GM18873 (cell line): ENCODE data around the gene RANBP3.

ENCODE experiments used
- ATAC-seq: cut with Tn5 transposase; IDR thresholded peaks from one replicate; pipeline ENCODE4 v1.9.1; 2021; ENCODE audit warnings: mild to moderate bottlenecking, moderate library complexity, moderate number of reproducible peaks; ENCODE audit not compliant: unreplicated experiment, low FRiP score

Gene RANBP3

DNA sequence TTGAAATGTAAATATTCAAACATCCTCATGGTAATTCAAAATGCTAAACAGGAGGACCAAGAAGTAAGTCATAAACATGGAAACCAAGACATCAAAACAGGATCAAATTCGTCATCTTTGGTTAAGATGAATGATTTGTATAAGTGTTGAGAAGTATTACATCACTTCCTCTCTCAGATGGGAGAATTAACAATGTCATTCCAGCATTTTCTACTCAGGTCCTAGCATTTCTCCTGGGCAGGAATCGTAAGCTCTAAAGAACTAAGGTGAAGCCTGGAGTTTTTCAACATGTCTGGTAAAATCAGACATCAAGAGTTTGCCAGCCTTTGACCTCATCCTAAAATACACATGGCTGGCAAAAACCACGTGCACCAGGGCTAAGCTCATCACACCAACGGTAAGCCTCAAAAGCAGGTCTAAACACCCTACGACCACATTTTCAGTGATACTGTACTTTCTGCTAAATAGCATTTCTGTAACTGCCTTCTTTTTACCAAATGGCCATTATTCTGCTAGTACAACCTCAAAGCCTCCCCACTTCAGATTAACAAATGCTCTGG is 24.8 kb downstream of the RANBP3 start:
- no peak for ATAC-seq

DNA sequence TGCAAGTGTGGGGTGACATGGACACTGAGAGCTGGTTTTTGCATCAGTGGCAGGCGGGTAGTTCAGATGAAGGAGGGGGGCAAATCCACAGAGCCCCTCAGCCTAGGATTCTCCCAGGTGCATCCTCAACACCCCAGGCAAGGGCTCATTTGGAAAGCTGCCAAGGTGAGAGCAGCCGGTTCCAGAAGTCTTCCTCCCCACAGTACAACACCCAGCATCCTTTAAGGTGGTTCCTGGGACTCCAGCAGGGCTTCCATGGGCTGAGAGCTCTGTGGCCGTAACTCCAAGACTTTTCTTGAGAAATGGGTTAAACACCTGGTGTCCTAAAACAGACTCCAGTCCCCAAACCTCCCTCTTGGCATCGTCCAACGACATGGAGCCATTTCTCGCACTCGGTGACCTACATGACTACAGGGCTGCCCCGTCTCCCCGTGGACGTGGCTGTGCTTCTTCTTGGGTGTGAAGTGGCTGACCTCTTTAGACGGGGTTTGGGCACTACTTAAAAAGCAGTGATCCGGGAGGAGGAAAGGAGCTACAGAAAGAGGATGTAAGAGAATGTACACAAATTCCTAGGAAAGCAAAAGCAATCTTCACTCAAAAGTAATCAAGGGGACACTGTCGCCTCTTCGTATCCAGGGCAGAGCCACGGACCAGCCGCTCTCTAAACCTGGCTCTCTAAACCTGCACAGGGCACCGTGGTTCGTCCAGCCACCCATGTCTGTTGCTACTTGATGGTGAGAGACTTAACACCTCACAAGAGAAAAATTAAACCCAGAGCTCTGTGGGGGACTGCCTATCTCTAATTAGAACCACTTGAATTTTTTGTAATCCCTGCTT is 25.5 kb downstream of the RANBP3 start:
- ATAC-seq: no peak

DNA sequence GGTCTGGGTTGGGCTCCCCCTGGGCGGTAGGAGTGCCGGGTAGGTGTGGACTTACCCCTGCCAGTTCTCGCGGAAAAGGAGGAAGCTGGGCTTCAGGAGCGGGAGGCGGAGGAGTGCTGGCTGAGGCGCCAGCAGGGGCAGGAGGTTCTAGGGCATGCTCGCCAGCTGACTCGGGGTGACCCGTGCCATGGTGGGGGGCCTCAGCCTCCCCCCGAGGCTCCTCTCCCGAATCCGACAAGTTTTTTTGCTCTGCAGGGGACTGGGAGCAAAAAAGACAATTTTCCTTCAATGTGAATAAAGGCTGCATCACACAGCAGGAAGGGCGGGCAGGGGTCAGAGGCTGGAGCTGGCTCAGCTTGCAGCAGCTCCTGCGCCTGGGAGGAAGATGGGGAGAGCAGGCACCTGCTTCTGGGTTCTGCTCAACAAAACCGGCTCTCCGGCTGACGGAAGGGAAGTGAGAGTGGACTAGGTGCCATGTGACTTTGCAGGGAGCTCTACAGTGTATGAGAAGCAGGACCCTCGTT is 26.5 kb downstream of the RANBP3 start:
- ATAC-seq: no peak

- no peak for ATAC-seq
These were observed 27.2 kb downstream of the RANBP3 start for GRCh38 chr19:5950741-5951140.

DNA sequence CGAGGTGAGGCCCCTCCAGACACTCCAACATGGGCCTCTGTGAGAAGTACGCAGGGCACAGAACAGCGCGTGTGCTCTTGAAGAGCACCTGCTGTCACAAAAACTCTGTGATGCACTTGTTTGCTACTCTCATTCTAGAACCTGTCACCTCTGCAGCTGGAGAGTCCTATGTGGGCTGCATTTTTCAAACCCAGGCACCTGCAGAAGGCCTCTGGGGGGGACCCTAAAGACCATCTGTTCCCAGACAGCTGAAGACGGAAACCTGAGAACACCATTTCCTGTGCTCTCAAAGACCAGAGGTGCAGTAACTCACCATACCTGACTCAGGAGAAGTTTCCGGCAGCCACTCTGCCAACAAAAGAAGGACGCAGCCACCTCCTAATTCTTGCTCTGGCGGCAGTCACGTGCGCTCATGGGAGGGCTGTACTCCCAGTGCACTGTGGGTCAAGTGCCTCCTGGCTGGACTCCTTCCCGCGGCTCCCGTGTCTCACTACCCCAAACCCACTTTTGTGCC is 28.1 kb downstream of the RANBP3 start:
- no peak for ATAC-seq

DNA sequence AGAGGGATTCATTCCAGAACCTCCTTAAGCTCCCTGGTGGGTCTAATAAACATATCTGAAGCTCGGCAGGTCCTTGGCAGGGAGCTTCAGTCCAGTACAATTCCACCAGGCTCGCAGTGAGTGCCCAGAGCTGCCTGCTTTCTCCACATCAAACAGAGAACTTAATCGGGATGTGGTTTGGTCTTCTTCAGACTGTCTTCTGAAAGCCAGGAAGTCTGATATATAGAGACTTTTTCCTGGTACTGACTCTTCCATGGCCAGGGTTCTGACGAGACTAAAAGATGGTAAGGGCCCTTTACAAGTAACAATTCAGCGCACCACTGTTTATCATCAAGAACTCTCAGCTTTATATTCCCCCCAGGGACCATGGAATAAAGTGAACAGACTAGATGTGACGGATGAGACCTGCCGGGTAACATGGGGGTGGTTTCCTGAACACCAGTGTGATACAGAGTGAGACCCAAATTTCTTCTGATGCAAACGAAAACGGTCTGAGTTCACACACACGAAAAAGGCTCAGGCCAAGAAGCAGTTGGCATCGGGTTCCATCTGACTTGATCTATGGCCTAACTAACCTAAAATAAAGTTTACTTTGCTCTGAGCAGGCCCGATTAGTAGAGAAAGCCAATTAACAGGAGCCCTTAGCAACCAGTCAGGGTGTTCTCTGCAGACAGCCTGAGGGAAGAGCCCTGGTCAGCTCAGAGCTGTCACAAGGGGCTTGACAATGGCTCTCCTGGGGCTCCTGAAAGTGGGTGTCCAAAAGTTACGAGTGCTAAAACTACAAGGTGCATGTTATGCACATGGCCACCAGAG is 29.0 kb downstream of the RANBP3 start:
- no peak for ATAC-seq

GRCh38 chr19:5947435-5947834 is 30.5 kb downstream of the RANBP3 start:
- ATAC-seq: no peak

DNA sequence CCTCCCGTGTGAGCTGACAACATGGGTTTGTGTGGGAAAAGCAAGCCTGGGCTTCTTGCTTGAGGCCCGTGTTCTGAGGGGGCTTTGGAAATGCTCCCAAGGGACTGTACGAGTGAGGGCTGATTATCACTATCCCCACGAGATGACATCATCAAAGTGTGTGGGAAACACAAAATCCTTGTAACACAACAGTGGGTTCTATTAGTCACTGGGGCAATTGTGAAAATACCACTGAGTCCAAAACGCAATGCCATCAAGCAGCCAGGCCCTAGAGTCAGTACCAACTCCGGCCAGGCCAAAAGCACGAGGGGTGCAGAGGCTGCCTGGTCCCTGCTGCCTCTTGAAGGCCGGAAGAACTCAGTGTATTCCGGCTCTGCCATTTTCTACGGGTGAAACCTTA is 34.3 kb downstream of the RANBP3 start:
- no peak for ATAC-seq

DNA sequence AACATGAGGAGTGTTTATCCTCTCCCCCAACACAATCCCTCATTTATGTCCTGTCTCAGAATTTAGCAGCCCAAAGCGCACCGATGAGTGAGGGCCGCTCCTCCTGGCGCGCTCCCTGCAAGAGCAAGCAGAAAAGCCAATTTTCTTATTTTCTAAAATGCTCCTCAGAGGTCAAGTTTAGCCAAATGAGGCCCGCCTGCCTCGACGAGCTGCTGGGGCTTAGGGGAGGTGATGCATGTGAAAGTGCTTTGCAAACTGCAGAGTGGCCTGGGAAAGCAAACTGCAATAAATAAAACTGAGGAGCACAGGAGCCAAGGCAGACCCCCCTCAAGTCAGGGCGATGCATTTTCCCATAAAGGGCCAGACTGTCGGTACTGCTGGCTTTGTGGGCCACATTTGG is 34.9 kb downstream of the RANBP3 start:
- ATAC-seq: no peak

GRCh38 chr19:5941673-5942072 is 36.3 kb downstream of the RANBP3 start:
- no peak for ATAC-seq

DNA sequence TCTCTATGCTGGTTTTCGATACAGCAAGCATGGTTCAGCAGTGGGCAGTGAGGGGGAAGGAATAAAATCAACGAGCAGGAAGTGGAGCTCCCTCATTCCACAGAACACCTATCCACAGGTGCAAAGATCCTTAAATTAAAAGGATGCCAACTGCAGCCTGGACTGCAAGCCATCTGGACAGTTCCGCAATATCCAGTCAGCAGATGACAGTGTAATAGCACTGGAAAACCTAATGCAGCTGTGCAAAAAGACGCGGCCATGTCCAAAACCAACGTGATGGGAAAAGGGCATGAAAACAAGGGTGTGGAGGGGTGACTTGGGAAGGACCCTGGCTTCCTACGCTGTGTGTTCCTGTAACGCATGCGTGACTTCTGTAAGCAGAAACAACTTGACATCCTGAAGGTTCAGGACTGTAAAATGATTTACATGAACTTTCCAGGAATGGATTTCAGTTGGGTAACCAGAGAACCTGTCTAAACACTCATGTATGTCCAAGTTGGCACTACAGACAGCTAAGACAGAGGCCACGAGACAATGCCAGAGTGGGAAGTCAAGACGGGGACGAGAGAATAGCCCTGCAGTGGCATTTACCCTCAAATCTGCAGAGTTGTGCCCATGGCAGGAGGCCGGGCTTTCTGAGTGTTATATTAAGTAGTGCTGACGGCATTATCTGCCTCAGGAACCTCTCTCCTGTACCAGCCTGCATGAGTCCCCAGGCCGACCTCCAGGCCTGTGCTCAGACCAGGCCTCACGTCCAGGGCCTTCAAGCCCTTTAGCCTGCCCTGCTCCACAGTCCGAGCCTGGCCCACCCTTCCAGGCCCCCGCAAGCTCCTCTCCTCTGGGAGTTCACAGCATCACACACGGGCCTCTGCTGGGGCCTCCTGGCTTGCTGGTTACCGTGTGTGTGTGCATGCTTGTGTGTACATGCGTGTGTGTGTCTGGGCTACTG is 37.4 kb downstream of the RANBP3 start:
- ATAC-seq: no peak

GRCh38 chr19:5937550-5937949 is 40.4 kb downstream of the RANBP3 start:
- ATAC-seq: no peak

DNA sequence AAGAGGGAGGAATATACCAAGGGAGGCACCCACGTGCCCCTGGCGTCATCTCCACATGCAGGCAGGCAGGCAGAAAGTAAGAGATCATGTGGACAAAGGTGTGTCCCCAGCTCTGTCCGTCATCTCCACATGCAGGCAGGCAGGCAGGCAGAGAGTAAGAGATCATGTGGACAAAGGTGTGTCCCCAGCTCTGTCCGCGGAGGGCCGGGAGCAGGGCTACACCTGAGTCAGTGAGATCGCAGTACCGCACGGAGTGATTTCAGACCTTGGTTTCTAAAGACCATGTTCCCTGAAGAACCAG is 41.7 kb downstream of the RANBP3 start:
- no peak for ATAC-seq

DNA sequence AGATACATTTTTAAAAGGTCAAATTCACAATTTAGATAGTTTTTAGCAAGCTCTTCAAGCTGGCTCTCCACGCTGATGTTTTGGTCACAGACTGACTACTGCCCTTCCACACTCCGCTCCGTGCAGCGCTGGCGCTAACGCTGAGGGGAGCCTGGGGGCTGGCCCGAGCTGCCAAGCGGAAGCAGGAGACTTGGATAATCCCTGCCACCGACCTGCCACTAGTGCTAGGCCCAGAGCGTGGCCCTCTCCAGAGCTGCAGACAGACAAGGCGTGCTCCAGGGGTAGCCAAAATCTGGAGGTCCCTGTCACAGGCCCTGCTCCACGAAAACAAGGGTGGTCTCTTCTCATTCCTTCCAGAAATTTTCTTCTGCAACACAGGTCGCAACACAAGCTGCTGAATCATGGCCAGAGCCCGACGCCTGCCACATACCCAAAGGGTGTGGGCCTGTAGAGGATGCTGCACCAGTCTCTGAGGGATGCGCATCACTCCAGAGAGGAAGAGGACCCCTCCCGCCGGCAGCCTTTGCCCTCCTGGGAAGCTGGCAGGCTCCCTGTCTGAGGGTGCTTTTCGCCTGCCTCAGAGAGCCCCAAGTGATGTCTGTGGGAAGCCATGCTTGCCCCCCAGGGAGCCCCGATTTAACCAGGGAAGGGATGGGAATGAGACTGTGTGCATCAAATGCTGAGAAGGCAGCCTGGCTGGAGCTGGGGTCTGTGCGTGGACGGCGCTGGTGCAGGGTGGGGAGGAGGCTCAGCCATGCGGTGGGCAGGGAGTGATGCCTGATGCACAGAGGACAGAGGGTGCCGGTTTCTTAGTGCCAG is 42.3 kb downstream of the RANBP3 start:
- no peak for ATAC-seq

DNA sequence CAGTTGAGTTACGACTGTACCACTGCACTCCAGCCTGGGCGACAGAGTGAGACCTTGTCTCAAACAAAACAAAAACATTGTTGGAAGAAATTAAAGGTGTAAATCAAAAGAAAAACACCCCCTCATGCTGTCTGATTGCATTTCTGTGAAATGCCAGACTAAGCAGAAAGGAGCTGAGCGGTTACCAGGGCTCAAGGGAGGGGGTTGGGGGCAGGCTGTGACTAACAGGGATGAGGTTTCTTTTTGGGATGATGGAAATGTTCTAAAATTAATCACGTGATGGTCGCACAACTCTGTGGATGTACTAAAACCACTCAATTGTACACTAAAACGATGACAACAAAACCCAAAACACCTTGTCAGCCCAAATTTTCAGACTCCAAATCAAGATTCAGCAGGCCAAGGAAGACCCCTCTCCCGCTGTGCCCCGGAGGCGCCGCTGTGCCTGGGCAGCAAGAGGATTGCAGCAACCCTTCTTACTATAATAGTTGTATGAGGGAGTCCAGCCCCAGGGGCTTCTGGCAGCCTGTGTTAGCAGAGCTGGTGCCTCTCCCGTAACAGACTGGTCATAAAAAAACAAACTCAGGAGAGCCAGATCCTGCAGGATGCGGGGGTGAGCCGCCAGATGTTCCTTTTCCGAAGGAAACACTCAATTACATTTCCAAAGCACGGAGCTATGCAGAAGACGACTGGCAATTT is 43.0 kb downstream of the RANBP3 start:
- ATAC-seq: no peak

GRCh38 chr19:5934069-5934401 is 43.9 kb downstream of the RANBP3 start:
- ATAC-seq: no peak

- no peak for ATAC-seq
These were observed 44.4 kb downstream of the RANBP3 start for GRCh38 chr19:5933391-5934068.

GRCh38 chr19:5932609-5933262 is 45.2 kb downstream of the RANBP3 start:
- no peak for ATAC-seq
